ENCODE data around the gene TRMT11. TPM values are rescaled to one million over a fixed set of nuclear protein-coding genes. Genes with fewer than 3 reads are reported as not detected.
"Not testable (repeated sequence)": the region's sequence is repeated elsewhere in the genome, so short reads cannot be mapped to it uniquely, and the experiment has no call there.

The TRMT11 gene
- total and polyA plus RNA-seq, 7 donors: 11.0 to 27.8 (median 20.3) TPM

GRCh38 chr6:126055449-126055848 is 69.1 kb downstream of the TRMT11 start:
- H3K27me3 ChIP-seq: no peaks in the 10 kb centered on the region
- WGBS, 2 donors: 18 to 64% methylated on average over 4 of the region's 4 CpGs
- intact Hi-C loops (cut with DNase I): no loop called here
- no peak overlapping the region for H3K4me3 ChIP-seq
- H3K4me1 ChIP-seq: peaks cover 0 to 22% (median 18%) of the 10 kb centered on the region in 4 donors
- TF ChIP-seq EP300 (IDR thresholded peaks at IDR 0.05): no peak
- no peak for DNase-seq
- H3K36me3 ChIP-seq: peaks cover 0 to 4% (median 0%) of the 10 kb centered on the region in 4 donors
- peak overlapping the region in 1 of 4 donors; percentile 29 for H3K27ac ChIP-seq
- no peaks in the 10 kb centered on the region for H3K9me3 ChIP-seq

GRCh38 chr6:126056355-126057004 is 70.1 kb downstream of the TRMT11 start:
- 92 to 98% methylated on average over 5 of the region's 5 CpGs for WGBS, 2 donors
- H3K36me3 ChIP-seq: peaks cover 0 to 9% (median 0%) of the 10 kb centered on the region in 4 donors
- no peak for DNase-seq
- no peak overlapping the region for H3K27ac ChIP-seq
- H3K4me3 ChIP-seq: no peak overlapping the region
- no peaks in the 10 kb centered on the region for H3K9me3 ChIP-seq
- H3K27me3 ChIP-seq: no peaks in the 10 kb centered on the region
- peaks cover 0 to 22% (median 18%) of the 10 kb centered on the region in 4 donors for H3K4me1 ChIP-seq
- intact Hi-C loops (cut with DNase I): no loop called here
- TF ChIP-seq POLR2AphosphoS5 (IDR thresholded peaks at IDR 0.05) (no peak), CTCF (IDR thresholded peaks at IDR 0.05) (no peak), EP300 (IDR thresholded peaks at IDR 0.05) (no peak), POLR2A (IDR thresholded peaks at IDR 0.05) (no peak)

- H3K9me3 ChIP-seq; DNase-seq; H3K27me3 ChIP-seq; intact Hi-C loops (cut with DNase I); H3K27ac ChIP-seq; H3K4me3 ChIP-seq: not testable (repeated sequence)
- Histone ChIP-seq H3K36me3 (peaks cover 0 to 16% (median 0%) of the 10 kb centered on the region in 4 donors), H3K4me1 (peaks cover 0 to 22% (median 18%) of the 10 kb centered on the region in 4 donors)
- 97% methylated on average over 3 of the region's 3 CpGs for WGBS, 2 donors
Measured at GRCh38 chr6:126058085-126058484, 71.7 kb downstream of the TRMT11 start.

- no peak for DNase-seq
- Histone ChIP-seq H3K36me3 (peaks cover 0 to 16% (median 0%) of the 10 kb centered on the region in 4 donors), H3K9me3 (no peaks in the 10 kb centered on the region), H3K27ac (no peak overlapping the region), H3K4me3 (no peak overlapping the region), H3K27me3 (no peaks in the 10 kb centered on the region), H3K4me1 (peaks cover 0 to 9% (median 5%) of the 10 kb centered on the region in 4 donors)
- WGBS, 2 donors: 95 to 96% methylated on average over 5 of the region's 5 CpGs
- TF ChIP-seq POLR2A (IDR thresholded peaks at IDR 0.05): no peak
- TF ChIP-seq CTCF (IDR thresholded peaks at IDR 0.05): no peak
- TF ChIP-seq POLR2AphosphoS5 (IDR thresholded peaks at IDR 0.05): no peak
- TF ChIP-seq EP300 (IDR thresholded peaks at IDR 0.05): no peak
- intact Hi-C loops (cut with DNase I): no loop called here
Measured at GRCh38 chr6:126060400-126060799, 74.1 kb downstream of the TRMT11 start.

GRCh38 chr6:126063512-126064146 is 77.3 kb downstream of the TRMT11 start:
- TF ChIP-seq POLR2A (IDR thresholded peaks at IDR 0.05) (no peak), CTCF (IDR thresholded peaks at IDR 0.05) (no peak), POLR2AphosphoS5 (IDR thresholded peaks at IDR 0.05) (no peak), EP300 (IDR thresholded peaks at IDR 0.05) (no peak)
- no peak for DNase-seq
- no peak overlapping the region for H3K4me3 ChIP-seq
- H3K27me3 ChIP-seq: no peaks in the 10 kb centered on the region
- no peaks in the 10 kb centered on the region for H3K9me3 ChIP-seq
- intact Hi-C loops (cut with DNase I): no loop called here
- no peak overlapping the region for H3K27ac ChIP-seq
- H3K36me3 ChIP-seq: peaks cover 0 to 16% (median 0%) of the 10 kb centered on the region in 4 donors
- 83 to 90% methylated on average over 6 of the region's 6 CpGs for WGBS, 2 donors
- H3K4me1 ChIP-seq: no peaks in the 10 kb centered on the region

Measured in sigmoid colon (tissue), 7 donors.